GM18526 (cell line): ENCODE results near the gene ANXA11.

ENCODE experiments used
- POLR2A ChIP-seq: IDR thresholded peaks from 3 replicates; pipeline ENCODE4 v1.6.1; 2011; ENCODE audit not compliant: insufficient read length; ENCODE audit errors: extremely low read depth

The ANXA11 gene

DNA sequence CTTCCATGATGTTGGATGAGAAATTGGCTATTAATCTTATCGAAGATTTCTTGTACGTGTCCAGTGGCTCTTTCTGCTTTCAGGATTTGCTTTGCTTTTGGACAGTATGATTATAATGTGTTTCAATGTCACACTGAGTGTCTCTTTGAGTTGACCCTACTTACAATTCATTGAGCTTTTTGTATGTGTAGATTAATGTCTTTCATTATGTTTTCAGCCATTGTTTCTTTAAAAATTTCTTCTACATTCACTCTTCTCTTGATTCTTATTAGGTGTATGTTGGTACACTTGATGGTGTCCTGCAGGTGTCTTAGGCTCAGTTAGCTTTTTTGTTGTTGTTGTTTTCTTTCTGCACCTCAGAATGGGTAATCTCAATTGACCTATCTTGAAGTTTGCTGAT is 56.2 kb downstream of the ANXA11 start:
- no peak for TF ChIP-seq POLR2A

DNA sequence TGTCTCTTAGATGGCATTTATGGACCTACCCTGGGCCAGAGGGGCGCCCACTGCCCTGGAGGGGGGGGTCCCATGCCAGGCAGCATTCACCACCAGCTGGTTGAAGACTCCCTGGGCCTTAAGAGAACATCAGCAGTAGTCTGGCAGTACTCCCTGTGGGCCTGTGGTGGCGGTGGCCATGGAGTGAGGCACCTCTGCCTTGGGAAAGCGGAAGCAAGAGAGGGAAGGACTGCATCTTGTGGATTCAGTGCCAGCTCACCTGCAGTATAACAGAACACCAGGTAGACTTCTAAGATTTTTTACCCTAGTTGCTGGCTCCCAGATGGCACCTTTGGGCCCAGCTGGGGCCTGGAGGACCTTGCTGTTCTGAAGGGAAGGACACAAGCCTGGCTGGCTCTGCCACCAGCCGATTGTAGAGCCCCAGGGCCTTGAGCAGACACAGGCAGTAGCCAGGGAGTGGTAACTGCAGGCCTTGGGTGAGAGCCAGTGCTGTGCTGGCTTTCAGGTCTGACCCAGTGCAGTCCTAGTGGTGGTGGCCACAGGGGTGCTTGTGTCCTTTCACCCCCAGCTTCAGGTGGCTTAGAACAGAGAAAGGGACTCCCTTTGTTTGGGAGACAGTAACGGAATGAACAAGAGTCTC is 57.1 kb downstream of the ANXA11 start:
- TF ChIP-seq POLR2A, result no peak

DNA sequence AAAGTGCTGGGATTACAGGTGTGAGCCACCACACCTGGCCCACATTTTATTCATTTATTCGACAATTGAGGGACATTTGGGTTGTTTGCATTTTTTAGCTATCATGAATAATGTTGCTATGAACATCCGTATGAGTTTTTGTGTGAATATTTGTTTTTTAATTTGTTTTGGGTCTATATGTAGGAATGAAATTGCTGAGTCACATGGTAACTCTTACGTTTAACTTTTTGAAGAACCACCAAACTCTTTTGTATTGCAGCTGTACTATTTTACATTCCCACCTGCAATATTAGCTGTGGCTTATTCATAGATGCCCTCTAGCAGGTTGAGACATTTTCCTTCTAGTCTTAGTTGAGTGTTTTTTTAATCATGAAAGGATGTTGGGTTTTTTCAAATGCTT is 58.4 kb downstream of the ANXA11 start:
- no peak for TF ChIP-seq POLR2A

DNA sequence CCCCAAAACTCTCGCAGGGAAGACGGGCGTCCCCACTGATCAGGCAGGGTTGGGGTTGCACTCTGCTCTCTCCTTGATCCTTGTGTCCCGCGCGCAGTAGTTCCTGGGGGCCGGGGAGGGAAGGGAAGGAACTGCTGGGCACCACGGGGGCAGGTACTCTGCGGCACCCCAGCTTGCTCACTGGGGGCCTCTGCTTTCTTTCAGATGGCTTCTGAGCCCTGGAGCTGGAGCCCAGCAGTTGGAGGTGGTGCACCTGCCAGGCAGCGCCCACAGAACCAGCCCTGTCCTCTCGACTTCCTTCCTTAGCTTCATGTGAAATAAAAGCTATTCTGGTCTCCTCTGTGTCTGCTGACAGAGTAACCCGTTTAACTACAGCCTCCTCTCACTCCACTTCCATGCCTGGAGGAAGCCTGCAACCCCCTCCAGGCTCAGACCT is 60.6 kb downstream of the ANXA11 start:
- no peak for TF ChIP-seq POLR2A

- no peak for TF ChIP-seq POLR2A
Observed at GRCh38 chr10:80144067-80144695, 61.2 kb downstream of the ANXA11 start.

DNA sequence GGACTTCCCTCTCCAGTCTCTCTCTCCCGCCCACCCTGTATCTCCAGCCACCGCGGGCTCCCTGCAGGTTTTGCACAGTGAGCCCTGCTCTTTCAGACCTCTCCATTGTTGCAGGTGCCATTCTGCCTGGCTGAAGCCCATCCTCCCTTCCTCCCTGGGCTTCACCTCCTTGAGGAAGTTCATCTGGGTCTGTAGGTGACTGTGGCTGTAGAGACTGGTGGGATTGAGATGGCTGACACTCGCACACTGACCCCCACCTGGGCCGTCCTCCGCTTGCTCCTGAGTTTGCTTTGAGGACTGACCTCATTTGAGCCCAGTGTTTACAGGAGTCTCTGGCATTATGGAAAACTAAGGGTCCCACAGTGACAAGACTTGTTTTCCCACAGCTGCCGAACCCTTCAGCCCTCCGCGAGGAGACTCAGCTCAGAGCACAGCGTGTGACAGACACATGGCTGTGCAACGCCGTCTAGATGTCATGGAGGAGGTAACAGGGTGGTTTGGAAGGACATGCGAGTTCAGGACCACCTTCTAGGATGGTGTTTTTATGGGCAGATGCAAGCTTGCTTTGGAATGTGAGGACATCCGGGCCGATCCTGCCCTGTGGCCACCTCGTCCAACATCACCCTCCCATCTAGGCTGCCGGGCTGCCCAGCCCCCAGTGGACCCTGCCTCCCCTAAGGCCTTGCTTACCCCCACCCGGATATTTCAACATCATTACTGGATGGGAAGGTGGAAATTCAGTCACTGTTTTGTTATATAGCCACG is 63.5 kb downstream of the ANXA11 start:
- no peak for TF ChIP-seq POLR2A

GRCh38 chr10:80140251-80140650 is 65.1 kb downstream of the ANXA11 start:
- no peak for TF ChIP-seq POLR2A

- TF ChIP-seq POLR2A, result no peak
Observed at GRCh38 chr10:80139265-80139664, 66.1 kb downstream of the ANXA11 start.

DNA sequence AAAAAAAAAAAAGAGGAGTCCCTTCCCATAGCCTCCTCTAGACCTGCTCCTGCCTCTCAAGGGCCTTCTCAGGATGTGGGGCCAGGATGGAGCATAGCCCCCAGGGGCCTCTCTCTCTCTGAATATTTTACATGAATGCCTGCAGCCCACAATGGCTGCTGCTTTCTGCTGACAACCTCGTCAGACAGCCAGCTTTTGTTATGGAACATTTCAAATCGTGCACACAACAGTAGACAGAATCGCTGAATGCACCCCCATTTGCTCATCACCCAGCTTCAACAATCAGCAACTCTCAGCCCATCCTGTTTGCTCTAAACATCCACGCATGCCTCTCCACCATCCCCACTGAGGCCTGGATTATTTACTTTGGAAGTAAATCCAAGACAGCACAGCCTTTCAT is 67.4 kb downstream of the ANXA11 start:
- TF ChIP-seq POLR2A, result no peak

GRCh38 chr10:80137031-80137862 is 68.1 kb downstream of the ANXA11 start:
- no peak for TF ChIP-seq POLR2A

GRCh38 chr10:80136134-80136571 is 69.2 kb downstream of the ANXA11 start:
- no peak for TF ChIP-seq POLR2A

GRCh38 chr10:80133206-80133605 is 72.1 kb downstream of the ANXA11 start:
- no peak for TF ChIP-seq POLR2A

DNA sequence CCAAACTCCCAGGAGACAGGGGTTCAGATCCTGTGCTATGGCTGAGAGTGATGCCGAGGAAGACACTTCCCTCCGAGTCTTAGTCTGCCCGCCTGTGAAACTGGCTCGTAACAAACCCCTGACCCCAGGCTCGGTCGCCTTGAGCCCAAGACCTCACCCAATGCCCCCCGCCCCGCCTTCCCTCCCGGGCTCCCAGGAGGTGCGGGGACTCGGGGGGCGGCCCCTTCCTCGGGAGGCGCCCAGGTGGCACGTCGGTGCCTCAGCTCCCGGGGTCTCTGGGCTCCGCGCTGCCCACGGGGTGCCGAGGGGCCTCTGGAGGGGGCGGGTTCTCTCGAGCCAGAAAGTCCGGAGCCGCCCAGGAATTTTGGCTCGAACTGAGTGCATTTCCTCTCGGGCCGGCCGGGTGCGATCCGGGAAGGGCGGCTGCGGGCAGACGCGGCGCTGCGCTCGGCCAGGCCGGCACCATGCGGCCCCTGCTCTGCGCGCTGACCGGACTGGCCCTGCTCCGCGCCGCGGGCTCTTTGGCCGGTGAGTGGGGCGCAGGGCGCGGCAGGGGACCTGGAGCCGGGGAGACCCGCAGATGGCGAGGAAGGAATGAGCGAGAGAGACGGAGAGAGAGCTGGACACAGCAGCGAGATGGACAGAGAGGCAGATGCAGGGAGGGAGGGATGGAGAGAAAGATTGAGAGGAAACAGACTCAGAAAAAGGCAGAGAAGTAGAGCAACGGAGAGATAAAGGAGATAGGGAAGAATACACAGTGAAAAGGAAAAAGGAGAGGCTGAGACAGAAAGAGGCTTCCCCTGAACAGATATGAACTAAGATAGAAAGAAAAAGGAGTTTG is 72.8 kb downstream of the ANXA11 start, which contains the start of gene PLAC9:
Gene PLAC9, plus strand, starts transcription at position 432 of the 841 bp plus-strand sequence. Its CDS starts 33 bp downstream, at position 465.
- TF ChIP-seq POLR2A, result no peak

DNA sequence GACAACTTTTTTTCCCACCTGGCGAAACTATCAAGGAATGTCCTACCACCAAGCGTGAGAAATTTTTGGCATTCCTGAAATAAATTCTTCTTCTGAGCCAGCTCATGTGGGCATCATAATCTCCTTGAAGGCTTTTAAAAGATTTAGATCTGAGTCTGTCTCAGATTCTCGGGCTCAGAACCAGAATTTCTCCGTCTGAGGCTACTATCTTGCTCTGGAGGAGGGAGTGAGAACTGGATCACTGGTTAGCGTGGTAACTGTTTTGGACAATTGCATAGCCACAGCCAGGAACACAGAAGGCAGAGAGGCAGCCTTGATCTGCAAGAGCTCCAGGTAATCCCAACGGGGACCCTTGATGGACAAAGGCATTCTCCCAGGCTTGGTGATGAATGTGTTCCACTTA is 73.8 kb downstream of the ANXA11 start:
- TF ChIP-seq POLR2A, result no peak
